GM19452 (cell line): ENCODE measurements around the gene SLC26A5.
A peak's percentile ranks its signal among the peaks of the same experiment; 100 is the strongest.
"Not testable (repeated sequence)": the region's sequence is repeated elsewhere in the genome, so short reads cannot be mapped to it uniquely, and the experiment has no call there.

ENCODE experiments used
- ATAC-seq: cut with Tn5 transposase; IDR thresholded peaks from one replicate; pipeline ENCODE4 v1.9.1; 2021; ENCODE audit not compliant: unreplicated experiment

SLC26A5 gene

GRCh38 chr7:103446049-103446520, at the start of gene SLC26A5:
SLC26A5 (minus strand) TSS chr7:103446207; CDS start chr7:103421514, 24,693 bp downstream.
- ATAC-seq: no peak

- ATAC-seq: no peak
These were observed 41.4 kb upstream of the SLC26A5 start for GRCh38 chr7:103487419-103487818.

GRCh38 chr7:103486873-103487272, 40.9 kb upstream of the SLC26A5 start:
- ATAC-seq: not testable (repeated sequence)

- no peak for ATAC-seq
These were observed 34.8 kb upstream of the SLC26A5 start for GRCh38 chr7:103480771-103481170.

- no peak for ATAC-seq
These were observed 28.9 kb upstream of the SLC26A5 start for GRCh38 chr7:103474956-103475355.

- no peak for ATAC-seq
These were observed 23.3 kb upstream of the SLC26A5 start for GRCh38 chr7:103469095-103469948.

- no peak for ATAC-seq
These were observed 20.8 kb upstream of the SLC26A5 start for GRCh38 chr7:103466814-103467213.

- no peak for ATAC-seq
These were observed 16.4 kb upstream of the SLC26A5 start for GRCh38 chr7:103462358-103462757.

GRCh38 chr7:103447073-103447960, 1.3 kb upstream of the SLC26A5 start:
- ATAC-seq: peak; percentile 72

- no peak for ATAC-seq
These were observed 569 bp downstream of the SLC26A5 start for GRCh38 chr7:103445228-103446048.

GRCh38 chr7:103439661-103440060, 6.3 kb downstream of the SLC26A5 start:
- ATAC-seq: no peak

GRCh38 chr7:103437623-103438022, 8.4 kb downstream of the SLC26A5 start:
- no peak for ATAC-seq

- ATAC-seq: no peak
These were observed 13.3 kb downstream of the SLC26A5 start for GRCh38 chr7:103432712-103433111.

- no peak for ATAC-seq
These were observed 20.8 kb downstream of the SLC26A5 start for GRCh38 chr7:103425177-103425576.

GRCh38 chr7:103423467-103424179, 22.4 kb downstream of the SLC26A5 start:
- no peak for ATAC-seq

GRCh38 chr7:103420857-103421384, 25.1 kb downstream of the SLC26A5 start:
- no peak for ATAC-seq

- ATAC-seq: no peak
These were observed 27.8 kb downstream of the SLC26A5 start for GRCh38 chr7:103418241-103418640.

- ATAC-seq: no peak
These were observed 32.6 kb downstream of the SLC26A5 start for GRCh38 chr7:103413407-103413806.

GRCh38 chr7:103412151-103412550, 33.9 kb downstream of the SLC26A5 start:
- ATAC-seq: no peak
